HepG2 (cell line): ENCODE measurements around the gene G6PC3. TPM values are rescaled to one million over a fixed set of nuclear protein-coding genes. Genes with fewer than 3 reads are reported as not detected.
A peak's percentile ranks its signal among the peaks of the same experiment; 100 is the strongest.

Experiments
- AGO2 ChIP-seq: fragments of 200-400 bp; formaldehyde crosslinking; optimal IDR thresholded peaks from 2 replicates; pipeline ENCODE3; 2017; ENCODE audit warnings: mild to moderate bottlenecking, low read depth, low read length, moderate library complexity
- AKAP8 ChIP-seq: sonication (generic); formaldehyde crosslinking; IDR thresholded peaks from 2 replicates; pipeline ENCODE4 v1.5.1; 2020; ENCODE audit warnings: mild to moderate bottlenecking, missing genetic modification reagents
- DNMT1 ChIP-seq: sonication (generic); formaldehyde crosslinking; IDR thresholded peaks from 2 replicates; pipeline ENCODE4 v1.5.1; 2020; ENCODE audit warnings: mild to moderate bottlenecking, missing genetic modification reagents
- DR1 ChIP-seq: sonication (generic); formaldehyde crosslinking; IDR thresholded peaks from 2 replicates; pipeline ENCODE4 v1.8.0; 2021; ENCODE audit warnings: mild to moderate bottlenecking, missing genetic modification reagents, inconsistent platforms
- E2F1 ChIP-seq: sonication (generic); formaldehyde crosslinking; IDR thresholded peaks from 2 replicates; pipeline ENCODE4 v1.5.0; 2020; ENCODE audit warnings: missing genetic modification reagents
- FIP1L1 ChIP-seq: fragments of 200-400 bp; formaldehyde crosslinking; IDR thresholded peaks from 2 replicates; pipeline ENCODE4 v1.6.1; 2018; ENCODE audit warnings: low read depth, mild to moderate bottlenecking, low read length, moderate library complexity, borderline replicate concordance; ENCODE audit not compliant: insufficient read depth
- FLYWCH1 ChIP-seq: sonication (generic); formaldehyde crosslinking; IDR thresholded peaks from 2 replicates; pipeline ENCODE4 v1.8.1; 2023; ENCODE audit warnings: mild to moderate bottlenecking, missing genetic modification reagents
- FUBP1 ChIP-seq: sonication (generic); formaldehyde crosslinking; IDR thresholded peaks from 2 replicates; pipeline ENCODE4 v1.5.1; 2020; ENCODE audit warnings: missing genetic modification reagents, mild to moderate bottlenecking, borderline replicate concordance
- KAT2B ChIP-seq: fragments of 150-350 bp; IDR thresholded peaks from 2 replicates; pipeline ENCODE4 v1.6.1; 2014; ENCODE audit warnings: low read depth, low read length, borderline replicate concordance
- KLF11 ChIP-seq: IDR thresholded peaks from 2 replicates; pipeline ENCODE4 v1.6.1; 2016; ENCODE audit warnings: missing compliant biosample characterization
- PCBP1 ChIP-seq: fragments of 200-400 bp; formaldehyde crosslinking; IDR thresholded peaks from 2 replicates; pipeline ENCODE4 v1.6.1; 2017; ENCODE audit warnings: mild to moderate bottlenecking, low read depth, low read length, borderline replicate concordance
- POLR2A ChIP-seq, 2 experiments: IDR thresholded peaks; 2 replicates each; pipeline ENCODE4 v1.6.1; 2011; ENCODE audit warnings: low read depth in 2 of 2, low read length in 2 of 2, mild to moderate bottlenecking in 1 of 2, moderate library complexity in 1 of 2; ENCODE audit not compliant: insufficient read depth in 1 of 2
- POLR2AphosphoS2 ChIP-seq: IDR thresholded peaks from 2 replicates; pipeline ENCODE4 v1.6.1; 2011; ENCODE audit warnings: low read depth, low read length, improper control_type of control experiment
- SMARCC2 ChIP-seq: fragments of 450-650 bp; IDR thresholded peaks from 2 replicates; pipeline ENCODE4 v1.6.1; 2017; ENCODE audit warnings: antibody characterized with exemption, mild to moderate bottlenecking
- SUZ12 ChIP-seq: fragments of 150-350 bp; IDR thresholded peaks from 2 replicates; pipeline ENCODE4 v1.6.1; 2014; ENCODE audit warnings: low read depth, low read length
- ZFAT ChIP-seq: sonication (generic); formaldehyde crosslinking; conservative IDR thresholded peaks from 2 replicates; pipeline ENCODE4 v1.8.1; 2023; ENCODE audit warnings: missing genetic modification reagents, inconsistent platforms
- ZFP36 ChIP-seq: fragments of 150-350 bp; IDR thresholded peaks from 2 replicates; pipeline ENCODE4 v1.6.1; 2018; ENCODE audit warnings: borderline replicate concordance, low read length, low read depth; ENCODE audit not compliant: partially characterized antibody
- ZFX ChIP-seq: sonication (generic); formaldehyde crosslinking; IDR thresholded peaks from 2 replicates; pipeline ENCODE4 v1.4.0; 2020; ENCODE audit warnings: mild to moderate bottlenecking, low read depth, missing genetic modification reagents, moderate library complexity
- ZFY ChIP-seq: sonication (generic); formaldehyde crosslinking; IDR thresholded peaks from 2 replicates; pipeline ENCODE4 v1.4.0; 2020; ENCODE audit warnings: missing genetic modification reagents
- ZMAT5 ChIP-seq: sonication (generic); formaldehyde crosslinking; IDR thresholded peaks from 2 replicates; pipeline ENCODE4 v1.5.0; 2020; ENCODE audit warnings: mild to moderate bottlenecking, low read depth, missing genetic modification reagents, borderline replicate concordance
- ZNF703 ChIP-seq: sonication (generic); formaldehyde crosslinking; IDR thresholded peaks from 2 replicates; pipeline ENCODE4 v1.5.1; 2020; ENCODE audit warnings: missing genetic modification reagents, mild to moderate bottlenecking, moderate library complexity, borderline replicate concordance
- ZNF83 ChIP-seq: sonication (generic); formaldehyde crosslinking; IDR thresholded peaks from 2 replicates; pipeline ENCODE4 v1.4.0; 2020; ENCODE audit warnings: missing genetic modification reagents, mild to moderate bottlenecking, borderline replicate concordance
- polyA plus RNA-seq, 8 experiments: library from polyadenylated mRNA; depleted of rRNA in 3 of 8; stranded (reverse) in 7 of 8; unstranded in 1 of 8; fragments of >200 nt; fragmentation: Illumina TruSeq in 4 of 8; extraction: Trizol in 4 of 8; gene quantifications; 2 replicates each; pipeline versions ENCODE4 v1.2.1 to v1.2.3, GENCODE V29; 2011 to 2016; ENCODE audit warnings: low read depth in 4 of 8, missing spikeins in 1 of 8, mixed read lengths in 1 of 8; ENCODE audit not compliant: insufficient read depth in 1 of 8
- total RNA-seq, 5 experiments: library from RNA; depleted of rRNA; stranded (reverse); fragments of >200 nt; fragmentation: Illumina TruSeq; extraction: Trizol; gene quantifications; 2 replicates each; pipeline ENCODE4 v1.2.3, GENCODE V29; 2016; ENCODE audit warnings: low read depth in 1 of 5
- TF ChIP-seq, protein P1 (sequence below): sonication (generic); formaldehyde crosslinking; IDR thresholded peaks from 2 replicates; pipeline ENCODE4 v1.4.0; 2020; ENCODE audit warnings: missing genetic modification reagents
- TF ChIP-seq, protein P2 (sequence below): sonication (generic); formaldehyde crosslinking; IDR thresholded peaks from 2 replicates; pipeline ENCODE4 v1.8.0; 2022; ENCODE audit warnings: mild to moderate bottlenecking, missing genetic modification reagents; ENCODE audit not compliant: insufficient replicate concordance

G6PC3 gene
- total and polyA plus RNA-seq, 2 of the 13 experiments (the other 11 are each of a cell fraction or from before 2014, with no cell fraction given): 38.5 to 75.8 TPM

GRCh38 chr17:44075598-44076293 is 5.2 kb downstream of the G6PC3 start (continued):
- no peak for TF ChIP-seq FUBP1 (CRISPR knock-in tag)
- TF ChIP-seq PCBP1: no peak
- no peak for TF ChIP-seq DR1 (CRISPR knock-in tag)
- peak; percentile 89 for TF ChIP-seq AGO2
- TF ChIP-seq, protein P1, sequence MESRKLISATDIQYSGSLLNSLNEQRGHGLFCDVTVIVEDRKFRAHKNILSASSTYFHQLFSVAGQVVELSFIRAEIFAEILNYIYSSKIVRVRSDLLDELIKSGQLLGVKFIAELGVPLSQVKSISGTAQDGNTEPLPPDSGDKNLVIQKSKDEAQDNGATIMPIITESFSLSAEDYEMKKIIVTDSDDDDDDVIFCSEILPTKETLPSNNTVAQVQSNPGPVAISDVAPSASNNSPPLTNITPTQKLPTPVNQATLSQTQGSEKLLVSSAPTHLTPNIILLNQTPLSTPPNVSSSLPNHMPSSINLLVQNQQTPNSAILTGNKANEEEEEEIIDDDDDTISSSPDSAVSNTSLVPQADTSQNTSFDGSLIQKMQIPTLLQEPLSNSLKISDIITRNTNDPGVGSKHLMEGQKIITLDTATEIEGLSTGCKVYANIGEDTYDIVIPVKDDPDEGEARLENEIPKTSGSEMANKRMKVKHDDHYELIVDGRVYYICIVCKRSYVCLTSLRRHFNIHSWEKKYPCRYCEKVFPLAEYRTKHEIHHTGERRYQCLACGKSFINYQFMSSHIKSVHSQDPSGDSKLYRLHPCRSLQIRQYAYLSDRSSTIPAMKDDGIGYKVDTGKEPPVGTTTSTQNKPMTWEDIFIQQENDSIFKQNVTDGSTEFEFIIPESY (CRISPR knock-in tag): no peak
- TF ChIP-seq POLR2AphosphoS2: 0 out of 2 replicates have a peak, but pooled peaks have one; percentile 7
- no peak for TF ChIP-seq SMARCC2
- TF ChIP-seq DNMT1: no peak
- no peak for TF ChIP-seq E2F1 (CRISPR knock-in tag)
- TF ChIP-seq ZFP36: no peak
- no peak for TF ChIP-seq ZFY (CRISPR knock-in tag)
- no peak for TF ChIP-seq SUZ12
- no peak for TF ChIP-seq FLYWCH1
- no peak for TF ChIP-seq ZMAT5 (CRISPR knock-in tag)
- no peak for TF ChIP-seq ZFAT (CRISPR knock-in tag)
- no peak for TF ChIP-seq ZNF83 (CRISPR knock-in tag)
- no peak for TF ChIP-seq ZNF703 (CRISPR knock-in tag)
- peak in 1 of 2 experiments; percentile 20; a peak in 1 of 4 replicates for TF ChIP-seq POLR2A (IDR thresholded peaks at IDR 0.05; ENCODE audit: insufficient read depth in 1 of 2, low read depth in 2 of 2, low read length in 2 of 2)
- no peak for TF ChIP-seq KAT2B
- TF ChIP-seq, protein P2, sequence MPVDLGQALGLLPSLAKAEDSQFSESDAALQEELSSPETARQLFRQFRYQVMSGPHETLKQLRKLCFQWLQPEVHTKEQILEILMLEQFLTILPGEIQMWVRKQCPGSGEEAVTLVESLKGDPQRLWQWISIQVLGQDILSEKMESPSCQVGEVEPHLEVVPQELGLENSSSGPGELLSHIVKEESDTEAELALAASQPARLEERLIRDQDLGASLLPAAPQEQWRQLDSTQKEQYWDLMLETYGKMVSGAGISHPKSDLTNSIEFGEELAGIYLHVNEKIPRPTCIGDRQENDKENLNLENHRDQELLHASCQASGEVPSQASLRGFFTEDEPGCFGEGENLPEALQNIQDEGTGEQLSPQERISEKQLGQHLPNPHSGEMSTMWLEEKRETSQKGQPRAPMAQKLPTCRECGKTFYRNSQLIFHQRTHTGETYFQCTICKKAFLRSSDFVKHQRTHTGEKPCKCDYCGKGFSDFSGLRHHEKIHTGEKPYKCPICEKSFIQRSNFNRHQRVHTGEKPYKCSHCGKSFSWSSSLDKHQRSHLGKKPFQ (CRISPR knock-in tag): no peak
- TF ChIP-seq KLF11 (CRISPR knock-in tag): no peak
- TF ChIP-seq AKAP8 (CRISPR knock-in tag): no peak; the same call in 1 of the 2 replicates
- no peak for TF ChIP-seq FIP1L1
- 0 out of 2 replicates have a peak, but pooled peaks have one; percentile 14 for TF ChIP-seq ZFX (CRISPR knock-in tag)
